Suprapubic skin (tissue), 3 donors: ENCODE results near the gene CBX4.

ENCODE experiments used
- POLR2A ChIP-seq, 2 donors: fragments of 450-650 bp; IDR thresholded peaks; one replicate each; pipeline ENCODE4 v1.6.1; 2017; ENCODE audit warnings: antibody characterized with exemption in 2 of 2, mild to moderate bottlenecking in 2 of 2, moderate library complexity in 2 of 2
- TF ChIP-seq, protein P1 (sequence below), 2 donors: fragments of 200-600 bp in 1 of 2; fragments of 450-650 bp in 1 of 2; sonication (generic) in 1 of 2; IDR thresholded peaks; one replicate each; pipeline ENCODE4 v1.5.1; 2016 to 2019; ENCODE audit warnings: antibody characterized with exemption in 2 of 2, mild to moderate bottlenecking in 1 of 2, moderate library complexity in 1 of 2

DNA sequence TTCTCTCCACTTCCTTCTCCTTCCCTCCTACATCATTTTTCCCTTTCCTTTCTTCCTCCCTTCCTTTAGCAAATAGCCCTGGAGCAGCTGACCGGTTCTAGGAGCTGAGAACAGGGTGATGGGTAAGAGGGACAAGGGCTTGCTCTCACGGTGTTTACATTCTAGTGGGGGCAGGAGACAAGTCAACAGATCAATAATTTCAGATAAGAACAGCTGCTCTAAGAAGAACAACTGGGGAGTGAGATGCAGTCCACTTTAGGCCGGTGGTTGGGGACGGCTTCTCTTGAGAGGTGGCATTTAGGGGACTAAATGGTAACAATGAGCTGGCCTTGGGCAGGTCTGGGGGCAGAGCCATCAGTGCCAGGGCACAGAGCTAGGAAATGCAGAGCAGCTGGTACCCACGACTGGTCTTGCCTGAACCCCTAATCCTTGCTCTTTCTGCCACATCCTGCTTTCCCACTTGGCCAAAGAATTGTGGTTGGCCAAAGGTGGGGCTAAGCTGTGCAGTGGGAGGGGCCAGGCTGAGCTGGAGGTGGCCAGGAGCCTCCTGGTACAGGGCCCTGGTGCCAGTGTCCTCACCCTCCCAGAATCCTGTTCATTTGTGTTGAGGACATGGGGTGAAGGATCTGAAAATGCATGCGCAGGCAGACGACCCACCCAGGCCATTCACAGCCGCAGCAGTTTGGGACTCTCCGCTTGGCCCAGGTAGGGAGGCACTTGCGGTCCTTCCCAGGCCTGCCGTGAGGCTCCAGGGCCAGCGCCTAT is 17.7 kb downstream of the CBX4 start:
- TF ChIP-seq, protein P1, sequence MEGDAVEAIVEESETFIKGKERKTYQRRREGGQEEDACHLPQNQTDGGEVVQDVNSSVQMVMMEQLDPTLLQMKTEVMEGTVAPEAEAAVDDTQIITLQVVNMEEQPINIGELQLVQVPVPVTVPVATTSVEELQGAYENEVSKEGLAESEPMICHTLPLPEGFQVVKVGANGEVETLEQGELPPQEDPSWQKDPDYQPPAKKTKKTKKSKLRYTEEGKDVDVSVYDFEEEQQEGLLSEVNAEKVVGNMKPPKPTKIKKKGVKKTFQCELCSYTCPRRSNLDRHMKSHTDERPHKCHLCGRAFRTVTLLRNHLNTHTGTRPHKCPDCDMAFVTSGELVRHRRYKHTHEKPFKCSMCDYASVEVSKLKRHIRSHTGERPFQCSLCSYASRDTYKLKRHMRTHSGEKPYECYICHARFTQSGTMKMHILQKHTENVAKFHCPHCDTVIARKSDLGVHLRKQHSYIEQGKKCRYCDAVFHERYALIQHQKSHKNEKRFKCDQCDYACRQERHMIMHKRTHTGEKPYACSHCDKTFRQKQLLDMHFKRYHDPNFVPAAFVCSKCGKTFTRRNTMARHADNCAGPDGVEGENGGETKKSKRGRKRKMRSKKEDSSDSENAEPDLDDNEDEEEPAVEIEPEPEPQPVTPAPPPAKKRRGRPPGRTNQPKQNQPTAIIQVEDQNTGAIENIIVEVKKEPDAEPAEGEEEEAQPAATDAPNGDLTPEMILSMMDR (IDR thresholded peaks at IDR 0.05), result no peak
- no peak for TF ChIP-seq POLR2A (IDR thresholded peaks at IDR 0.05)
